SK-MEL-5 (cell line): Measurements from ENCODE around the gene FAM131C. TPM values are rescaled to one million over a fixed set of nuclear protein-coding genes. Genes with fewer than 3 reads are reported as not detected.
A peak's percentile ranks its signal among the peaks of the same experiment; 100 is the strongest.

Source experiments
- DNase-seq: peaks from one replicate; pipeline ENCODE4 v3.0.0-alpha.2; 2016; ENCODE audit warnings: low read depth, low spot score
- in situ Hi-C: cut with HindIII; loops from 2 replicates; pipeline ENCODE4 v1.10.0; 2016; ENCODE audit warnings: low sequenced_read_pairs, high pct_unique_total_duplicates, low pct_unique_long_range_greater_than_20kb
- total RNA-seq: library from RNA; depleted of rRNA; stranded (reverse); fragments of >200 nt; shearing (Covaris generic); gene quantifications from 2 replicates; pipeline ENCODE4 v1.2.3, GENCODE V29; 2014; rRNA removed

FAM131C gene
- total RNA-seq, 1 experiment from 2014 or later: 0.26 TPM

DNA sequence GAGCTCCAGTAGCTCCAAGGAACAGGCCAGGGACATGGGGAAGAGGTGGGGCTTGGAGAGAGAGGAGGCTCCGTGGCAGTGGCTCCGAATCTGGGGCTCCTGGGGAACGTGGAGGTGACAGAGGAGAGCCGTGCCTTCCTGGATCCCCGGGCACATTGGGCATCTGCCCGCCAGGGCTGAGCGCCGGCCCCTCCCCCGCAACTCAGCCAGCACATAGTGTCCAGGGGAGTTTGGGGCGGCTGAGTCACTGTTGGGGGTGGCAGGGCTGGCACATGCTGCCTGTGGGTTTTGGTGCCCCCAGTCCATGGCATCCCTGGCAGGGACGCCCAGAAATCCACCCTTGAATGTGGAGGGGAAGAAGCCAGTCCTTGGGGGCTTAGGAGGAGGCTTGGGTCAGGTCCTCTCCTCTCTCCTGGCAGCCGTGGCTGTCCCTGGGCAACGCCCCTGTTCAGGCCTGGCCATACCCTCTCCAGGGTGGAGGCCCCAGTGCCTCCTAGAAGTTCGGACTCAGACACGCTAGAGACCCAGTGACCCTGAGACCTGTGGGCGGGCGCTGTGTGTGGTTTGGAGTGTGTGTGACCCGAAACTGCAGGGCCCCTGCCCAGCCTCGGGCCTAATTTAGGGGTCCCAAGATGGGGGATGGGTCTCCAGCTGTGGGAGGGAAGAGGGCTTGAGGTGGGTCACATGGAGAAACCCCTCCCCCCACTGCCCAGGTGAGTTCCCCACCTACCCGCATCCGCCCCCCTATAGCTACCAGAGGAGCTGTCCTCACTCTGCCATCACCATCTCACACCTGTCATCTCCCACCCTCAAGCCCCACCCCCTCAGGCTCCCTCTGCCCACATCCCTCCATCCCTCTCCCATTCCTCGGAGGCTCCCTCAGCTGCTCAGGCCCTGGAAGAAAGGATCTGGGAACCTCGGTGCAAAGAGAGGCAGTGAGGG, 57.2 kb downstream of the FAM131C start:
- DNase-seq: no peak
- in situ Hi-C loops: no loop called here

DNA sequence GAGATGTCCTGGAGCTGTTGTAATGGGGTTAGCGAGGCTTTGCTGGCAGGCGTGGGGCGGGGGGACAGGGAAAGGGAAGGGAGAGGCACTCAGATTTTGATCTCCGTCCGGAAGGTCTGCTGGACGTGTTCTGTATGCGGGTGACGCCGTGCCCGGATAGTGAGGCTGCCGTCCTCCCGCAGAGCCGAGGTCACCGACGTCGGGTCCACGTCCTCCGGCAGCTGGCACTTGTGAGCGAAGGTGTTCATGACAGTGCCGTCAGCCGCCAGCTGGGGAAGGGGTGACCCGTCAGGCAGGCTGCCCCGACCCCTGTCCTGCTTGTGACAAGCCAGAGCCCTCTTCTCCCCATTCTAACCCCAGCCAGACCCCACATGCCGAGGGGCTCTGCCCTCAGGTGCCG, 58.0 kb downstream of the FAM131C start:
- in situ Hi-C loops: no loop called here
- DNase-seq: no peak

- in situ Hi-C loops: no loop called here
Observed at GRCh38 chr1:16014509-16015482, 58.7 kb downstream of the FAM131C start.

GRCh38 chr1:16013908-16014258, 59.6 kb downstream of the FAM131C start:
- in situ Hi-C loops: no loop called here
- DNase-seq: no peak

More at GRCh38 chr1:16014509-16015482, 58.7 kb downstream of the FAM131C start:
- DNase-seq: no peak

- no peak for DNase-seq
- in situ Hi-C loops: no loop called here
Observed at GRCh38 chr1:16013220-16013907, 60.1 kb downstream of the FAM131C start.

DNA sequence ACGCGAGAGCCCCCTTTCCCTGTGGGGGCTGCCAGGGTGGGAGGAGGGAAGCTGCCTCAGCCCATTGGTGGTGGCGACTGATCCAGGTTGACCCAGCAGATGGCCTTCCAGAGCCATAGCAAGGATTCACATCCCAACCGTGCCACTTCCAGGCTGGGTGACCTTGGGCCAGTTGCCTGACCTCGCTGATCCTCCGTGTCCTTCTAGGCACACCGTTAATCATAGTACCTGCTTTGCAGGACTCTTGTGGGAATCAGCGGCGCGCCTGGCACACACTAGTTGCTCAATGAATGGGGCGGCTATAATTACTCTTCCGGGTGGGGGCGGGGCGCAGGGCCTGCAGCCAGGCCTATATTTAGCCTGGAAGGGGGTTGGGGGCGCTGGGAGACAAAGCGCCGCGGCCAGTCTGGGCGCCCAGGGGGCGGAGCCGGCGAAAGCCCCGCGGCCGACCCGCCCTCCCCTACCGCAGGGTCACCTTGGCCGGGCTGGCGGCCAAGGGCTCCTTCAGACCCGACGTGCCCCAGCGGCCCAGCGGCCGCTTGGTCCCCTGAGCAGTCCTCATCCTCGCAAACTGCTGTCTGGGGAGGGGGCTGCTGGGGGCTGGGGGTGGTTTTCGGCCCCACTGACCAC, 60.7 kb downstream of the FAM131C start:
- no peak for DNase-seq
- in situ Hi-C loops: no loop called here

DNA sequence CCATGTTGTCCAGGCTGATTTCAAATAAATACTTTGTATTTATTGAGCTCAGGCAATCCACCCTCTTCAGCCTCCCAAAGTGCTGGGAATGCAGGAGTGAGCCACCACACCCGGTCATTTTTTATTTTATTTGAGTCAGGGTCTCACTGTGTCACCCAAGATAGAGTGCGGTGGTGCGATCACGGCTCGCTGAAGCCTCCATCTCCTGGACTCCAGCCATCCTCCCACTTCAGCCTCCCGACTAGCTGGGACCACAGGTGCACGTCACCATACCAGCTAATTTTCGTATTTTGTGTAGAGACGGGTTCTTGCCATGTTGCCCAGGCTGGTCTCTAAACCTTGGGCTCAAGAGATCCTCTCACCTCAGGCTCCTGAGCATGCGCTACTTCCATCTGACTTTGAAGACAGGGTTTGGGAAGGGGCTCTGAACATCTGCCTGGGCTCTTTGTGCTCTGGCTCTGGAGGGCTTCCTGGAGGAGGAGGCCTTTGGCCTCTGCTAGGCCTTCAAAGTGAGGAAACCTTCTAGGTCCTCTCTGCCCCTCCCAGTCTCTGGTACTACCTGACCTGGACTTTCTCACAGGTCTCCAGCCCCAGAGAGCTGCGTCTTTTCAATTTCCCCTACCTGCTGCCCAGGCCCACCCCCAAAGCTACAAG, 61.4 kb downstream of the FAM131C start:
- DNase-seq: no peak
- in situ Hi-C loops: no loop called here

GRCh38 chr1:16010837-16011236, 62.6 kb downstream of the FAM131C start:
- in situ Hi-C loops: no loop called here
- DNase-seq: no peak

DNA sequence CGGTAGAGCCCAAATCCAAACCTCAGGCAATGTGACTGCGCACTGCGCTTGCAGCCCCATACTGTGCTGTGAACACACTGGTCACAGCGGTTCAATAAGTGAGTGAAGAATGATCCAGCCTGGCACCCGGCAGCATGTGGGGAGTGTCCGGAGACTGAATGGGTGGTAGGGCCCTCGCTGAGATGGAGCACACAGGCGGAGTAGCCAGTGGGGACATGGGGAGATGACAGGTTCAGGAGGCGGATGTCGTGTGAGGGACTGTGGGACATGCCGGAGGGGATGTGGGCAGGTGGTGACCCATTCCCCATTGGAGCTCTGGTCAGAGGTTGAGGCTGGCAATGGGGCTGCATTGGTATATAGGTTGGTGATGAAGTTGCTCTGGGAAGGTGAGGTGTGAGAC, 63.8 kb downstream of the FAM131C start:
- in situ Hi-C loops: no loop called here
- no peak for DNase-seq

- in situ Hi-C loops: no loop called here
- DNase-seq: peak; percentile 76
Observed at GRCh38 chr1:16009030-16009460, 64.4 kb downstream of the FAM131C start.

Other genes starting within 250 kb of the FAM131C start
- 10.1 and 11.5 TPM in 2 replicates for gene SPEN, start 225.9 kb downstream of the FAM131C start, total RNA-seq
- gene ZBTB17, start 97.5 kb downstream of the FAM131C start, total RNA-seq: 30.6 and 35.5 TPM in 2 replicates
- gene SRARP, start 69.4 kb downstream of the FAM131C start, total RNA-seq: not detected in 2 replicates
- gene HSPB7, start 55.6 kb downstream of the FAM131C start, total RNA-seq: 0.66 TPM in 1 of 2 replicates, not detected in the other
- gene CLCNKA, start 51.6 kb downstream of the FAM131C start, total RNA-seq: not detected in 2 replicates
- 0.05 TPM in 1 of 2 replicates, not detected in the other for gene CLCNKB, start 29.9 kb downstream of the FAM131C start, total RNA-seq
- 2.5 and 5.0 TPM in 2 replicates for gene EPHA2, start 82.4 kb upstream of the FAM131C start, total RNA-seq
- 1.6 and 2.6 TPM in 2 replicates for gene ARHGEF19, start 139.0 kb upstream of the FAM131C start, total RNA-seq
- gene CPLANE2, start 163.5 kb upstream of the FAM131C start, total RNA-seq: 4.9 and 7.1 TPM in 2 replicates